Smooth muscle cell (in vitro differentiated cells): ENCODE results near the gene WEE1. TPM values are rescaled to one million over a fixed set of nuclear protein-coding genes. Genes with fewer than 3 reads are reported as not detected.
A peak's percentile ranks its signal among the peaks of the same experiment; 100 is the strongest.

Experiments used
- DNase-seq: peaks from one replicate; lab custom pipeline; 2025; ENCODE audit not compliant: unreplicated experiment; lab: John Stamatoyannopoulos, UW
- H2AFZ ChIP-seq: fragments of 200-600 bp; sonication (generic); 2 replicates; pipeline ENCODE4 v1.6.0; 2016; ENCODE audit warnings: antibody characterized with exemption, low read depth, mild to moderate bottlenecking
- H3F3A ChIP-seq: fragments of 200-600 bp; sonication (generic); 2 replicates; pipeline ENCODE4 v1.6.0; 2017; ENCODE audit warnings: antibody characterized with exemption, low read depth
- H3K27ac ChIP-seq: fragments of 200-600 bp; sonication (generic); 2 replicates; pipeline ENCODE4 v1.5.1; 2016; ENCODE audit warnings: low read depth, mild to moderate bottlenecking
- H3K27me3 ChIP-seq: fragments of 200-600 bp; sonication (generic); 2 replicates; pipeline ENCODE4 v1.6.1; 2016; ENCODE audit warnings: low read depth, mild to moderate bottlenecking
- H3K36me3 ChIP-seq: fragments of 200-600 bp; sonication (generic); 2 replicates; pipeline ENCODE4 v1.5.1; 2016; ENCODE audit warnings: low read depth
- H3K4me1 ChIP-seq: fragments of 200-600 bp; sonication (generic); 2 replicates; pipeline ENCODE4 v1.5.1; 2016; ENCODE audit warnings: low read depth
- H3K4me2 ChIP-seq: fragments of 200-600 bp; sonication (generic); 2 replicates; pipeline ENCODE4 v1.6.0; 2016; ENCODE audit warnings: mild to moderate bottlenecking
- H3K4me3 ChIP-seq: fragments of 200-600 bp; sonication (generic); 2 replicates; pipeline ENCODE4 v1.5.1; 2016; ENCODE audit warnings: mild to moderate bottlenecking
- H3K79me2 ChIP-seq: fragments of 200-600 bp; sonication (generic); 2 replicates; pipeline ENCODE4 v1.6.0; 2016; ENCODE audit warnings: low read depth, mild to moderate bottlenecking
- H3K9ac ChIP-seq: fragments of 200-600 bp; sonication (generic); 2 replicates; pipeline ENCODE4 v1.6.0; 2016; ENCODE audit warnings: low read depth
- H3K9me3 ChIP-seq: fragments of 200-600 bp; sonication (generic); replicated peaks from 2 replicates; pipeline ENCODE4 v1.5.1; 2016; ENCODE audit warnings: low read depth
- H4K20me1 ChIP-seq: fragments of 200-600 bp; sonication (generic); 2 replicates; pipeline ENCODE4 v1.6.0; 2016; ENCODE audit warnings: low read depth
- whole genome bisulfite sequencing: methylation state at CpG from one replicate; pipeline ENCODE4 v1.1.7; 2016; ENCODE audit warnings: low lambda C conversion rate; 5-methylcytosine and 5-hydroxymethylcytosine counted together
- polyA plus RNA-seq: library from polyadenylated mRNA; unstranded; fragments of >200 nt; fragmentation: Nextera tagmentation; extraction: Ambion mirVana; gene quantifications from 2 replicates; pipeline ENCODE4 v1.2.1, GENCODE V29; 2016
- total RNA-seq: library from RNA; depleted of rRNA; stranded (reverse); fragments of >200 nt; gene quantifications from 2 replicates; pipeline ENCODE4 v1.2.3, GENCODE V29; 2014
- TF ChIP-seq, protein P1 (sequence below): fragments of 200-600 bp; sonication (generic); IDR thresholded peaks from 2 replicates; pipeline ENCODE4 v1.5.1; 2017; ENCODE audit warnings: borderline replicate concordance, mild to moderate bottlenecking, antibody characterized with exemption; ENCODE audit not compliant: insufficient read depth, poor library complexity, severe bottlenecking

The WEE1 gene
- total and polyA plus RNA-seq, 2 experiments from 2014 or later: 20.8 to 53.3 TPM

DNA sequence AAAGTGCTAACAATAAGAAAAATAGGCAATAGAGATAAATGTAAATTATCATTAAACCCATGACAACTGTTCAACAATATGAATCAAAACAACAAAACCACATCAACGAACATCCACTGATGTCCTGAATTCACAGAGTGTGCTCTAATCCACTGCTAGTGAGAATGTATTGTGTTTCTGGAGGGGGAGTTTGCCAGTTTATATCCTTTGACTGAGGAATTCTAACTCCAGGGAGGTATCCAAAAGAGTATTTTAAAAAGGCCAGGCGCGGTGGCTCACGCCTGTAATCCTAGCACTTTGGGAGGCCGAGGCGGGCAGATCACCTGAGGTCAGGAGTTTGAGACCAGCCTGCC is 1.7 kb upstream of the WEE1 start:
- no peaks in the 10 kb centered on the region for H3K36me3 ChIP-seq
- H3F3A ChIP-seq: peaks cover 16% of the 10 kb centered on the region
- no peaks in the 10 kb centered on the region for H3K27me3 ChIP-seq
- H3K79me2 ChIP-seq: peaks cover 24% of the 10 kb centered on the region
- no peaks in the 10 kb centered on the region for H3K9me3 ChIP-seq
- H3K4me1 ChIP-seq: peaks cover 31% of the 10 kb centered on the region
- no peak for DNase-seq
- no peak overlapping the region for H3K4me3 ChIP-seq
- no peak overlapping the region for H2AFZ ChIP-seq
- H3K27ac ChIP-seq: peak overlapping the region; percentile 100
- H3K4me2 ChIP-seq: peak overlapping the region; percentile 91
- WGBS: 76% methylated on average over 6 of the region's 6 CpGs
- TF ChIP-seq, protein P1, sequence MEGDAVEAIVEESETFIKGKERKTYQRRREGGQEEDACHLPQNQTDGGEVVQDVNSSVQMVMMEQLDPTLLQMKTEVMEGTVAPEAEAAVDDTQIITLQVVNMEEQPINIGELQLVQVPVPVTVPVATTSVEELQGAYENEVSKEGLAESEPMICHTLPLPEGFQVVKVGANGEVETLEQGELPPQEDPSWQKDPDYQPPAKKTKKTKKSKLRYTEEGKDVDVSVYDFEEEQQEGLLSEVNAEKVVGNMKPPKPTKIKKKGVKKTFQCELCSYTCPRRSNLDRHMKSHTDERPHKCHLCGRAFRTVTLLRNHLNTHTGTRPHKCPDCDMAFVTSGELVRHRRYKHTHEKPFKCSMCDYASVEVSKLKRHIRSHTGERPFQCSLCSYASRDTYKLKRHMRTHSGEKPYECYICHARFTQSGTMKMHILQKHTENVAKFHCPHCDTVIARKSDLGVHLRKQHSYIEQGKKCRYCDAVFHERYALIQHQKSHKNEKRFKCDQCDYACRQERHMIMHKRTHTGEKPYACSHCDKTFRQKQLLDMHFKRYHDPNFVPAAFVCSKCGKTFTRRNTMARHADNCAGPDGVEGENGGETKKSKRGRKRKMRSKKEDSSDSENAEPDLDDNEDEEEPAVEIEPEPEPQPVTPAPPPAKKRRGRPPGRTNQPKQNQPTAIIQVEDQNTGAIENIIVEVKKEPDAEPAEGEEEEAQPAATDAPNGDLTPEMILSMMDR: no peak
- H3K9ac ChIP-seq: peak overlapping the region; percentile 87
- peaks cover 5% of the 10 kb centered on the region for H4K20me1 ChIP-seq

DNA sequence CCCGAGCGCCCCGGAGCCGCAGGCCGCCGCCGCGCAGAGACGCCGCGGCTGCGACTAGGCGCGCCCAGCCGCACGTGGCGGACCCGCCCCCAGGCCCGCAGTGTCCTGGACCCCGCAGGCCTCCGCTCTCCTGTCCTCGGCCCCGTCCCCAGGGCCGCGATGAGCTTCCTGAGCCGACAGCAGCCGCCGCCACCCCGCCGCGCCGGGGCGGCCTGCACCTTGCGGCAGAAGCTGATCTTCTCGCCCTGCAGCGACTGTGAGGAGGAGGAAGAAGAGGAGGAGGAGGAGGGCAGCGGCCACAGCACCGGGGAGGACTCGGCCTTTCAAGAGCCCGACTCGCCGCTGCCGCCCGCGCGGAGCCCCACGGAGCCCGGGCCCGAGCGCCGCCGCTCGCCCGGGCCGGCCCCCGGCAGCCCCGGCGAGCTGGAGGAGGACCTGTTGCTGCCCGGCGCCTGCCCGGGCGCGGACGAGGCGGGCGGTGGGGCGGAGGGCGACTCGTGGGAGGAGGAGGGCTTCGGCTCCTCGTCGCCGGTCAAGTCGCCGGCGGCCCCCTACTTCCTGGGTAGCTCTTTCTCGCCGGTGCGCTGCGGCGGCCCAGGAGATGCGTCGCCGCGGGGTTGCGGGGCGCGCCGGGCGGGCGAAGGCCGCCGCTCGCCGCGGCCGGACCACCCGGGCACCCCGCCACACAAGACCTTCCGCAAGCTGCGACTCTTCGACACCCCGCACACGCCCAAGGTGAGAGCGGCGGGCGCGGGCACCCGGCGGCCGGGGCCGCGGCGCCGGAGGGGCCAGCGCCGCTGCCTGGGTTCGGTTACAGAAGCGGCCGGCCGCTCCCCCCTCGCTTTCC is 528 bp downstream of the WEE1 start:
- Histone ChIP-seq H3K9me3 (no peaks in the 10 kb centered on the region), H2AFZ (peak overlapping the region; percentile 78), H3K27me3 (no peaks in the 10 kb centered on the region), H3K36me3 (no peaks in the 10 kb centered on the region), H3F3A (peaks cover 3% of the 10 kb centered on the region), H4K20me1 (peaks cover 5% of the 10 kb centered on the region), H3K4me3 (peak overlapping the region; percentile 66), H3K9ac (peak overlapping the region; percentile 88), H3K79me2 (peaks cover 47% of the 10 kb centered on the region), H3K27ac (peak overlapping the region; percentile 76), H3K4me2 (peak overlapping the region; percentile 91), H3K4me1 (peaks cover 32% of the 10 kb centered on the region)
- DNase-seq: no peak
- TF ChIP-seq, protein P1: no peak
- WGBS: under 1% methylated on average over 95 of the region's 122 CpGs

DNA sequence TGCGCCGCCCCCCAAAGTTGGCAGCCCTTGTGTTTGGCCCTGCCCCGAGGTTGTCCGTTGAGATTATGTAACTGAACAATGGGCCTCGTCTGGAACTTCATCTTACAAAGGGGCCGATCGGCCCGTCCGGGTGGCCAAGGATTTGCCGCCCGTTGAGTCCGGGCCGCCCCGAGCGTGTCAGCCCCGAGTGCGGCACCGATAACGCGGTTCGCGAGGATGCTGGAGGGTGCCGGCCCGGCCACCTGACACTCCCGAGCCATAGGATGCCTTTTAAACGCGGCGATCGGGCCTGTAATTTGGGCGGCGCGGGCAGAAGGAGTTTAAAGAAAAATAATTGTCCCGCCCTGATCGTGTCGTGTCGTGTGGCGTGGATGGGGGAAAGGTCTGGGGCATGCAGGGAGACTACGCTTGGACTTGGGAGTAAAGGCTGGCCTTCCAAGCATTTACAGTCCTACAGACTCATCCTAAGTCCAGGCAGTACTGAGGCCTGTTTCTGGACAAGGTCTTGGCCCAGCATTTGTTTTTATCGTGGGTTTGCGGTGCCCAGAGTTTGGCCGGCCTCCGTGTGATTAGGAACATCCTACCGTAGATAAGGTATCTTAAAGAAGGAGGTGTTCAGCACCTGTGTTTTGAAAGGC is 1.3 kb downstream of the WEE1 start:
- peaks cover 54% of the 10 kb centered on the region for H3K79me2 ChIP-seq
- H2AFZ ChIP-seq: peak overlapping the region; percentile 78
- peak overlapping the region; percentile 76 for H3K27ac ChIP-seq
- H3F3A ChIP-seq: peaks cover 3% of the 10 kb centered on the region
- H3K4me2 ChIP-seq: peak overlapping the region; percentile 91
- no peaks in the 10 kb centered on the region for H3K9me3 ChIP-seq
- H4K20me1 ChIP-seq: peaks cover 5% of the 10 kb centered on the region
- H3K27me3 ChIP-seq: no peaks in the 10 kb centered on the region
- H3K36me3 ChIP-seq: no peaks in the 10 kb centered on the region
- peak overlapping the region; percentile 88 for H3K9ac ChIP-seq
- H3K4me3 ChIP-seq: peak overlapping the region; percentile 66
- H3K4me1 ChIP-seq: peaks cover 25% of the 10 kb centered on the region
- DNase-seq: no peak
- under 1% methylated on average over 43 of the region's 43 CpGs for WGBS
- TF ChIP-seq, protein P1: no peak
